ENCODE measurements around the gene ABHD11.

Gene ABHD11

DNA sequence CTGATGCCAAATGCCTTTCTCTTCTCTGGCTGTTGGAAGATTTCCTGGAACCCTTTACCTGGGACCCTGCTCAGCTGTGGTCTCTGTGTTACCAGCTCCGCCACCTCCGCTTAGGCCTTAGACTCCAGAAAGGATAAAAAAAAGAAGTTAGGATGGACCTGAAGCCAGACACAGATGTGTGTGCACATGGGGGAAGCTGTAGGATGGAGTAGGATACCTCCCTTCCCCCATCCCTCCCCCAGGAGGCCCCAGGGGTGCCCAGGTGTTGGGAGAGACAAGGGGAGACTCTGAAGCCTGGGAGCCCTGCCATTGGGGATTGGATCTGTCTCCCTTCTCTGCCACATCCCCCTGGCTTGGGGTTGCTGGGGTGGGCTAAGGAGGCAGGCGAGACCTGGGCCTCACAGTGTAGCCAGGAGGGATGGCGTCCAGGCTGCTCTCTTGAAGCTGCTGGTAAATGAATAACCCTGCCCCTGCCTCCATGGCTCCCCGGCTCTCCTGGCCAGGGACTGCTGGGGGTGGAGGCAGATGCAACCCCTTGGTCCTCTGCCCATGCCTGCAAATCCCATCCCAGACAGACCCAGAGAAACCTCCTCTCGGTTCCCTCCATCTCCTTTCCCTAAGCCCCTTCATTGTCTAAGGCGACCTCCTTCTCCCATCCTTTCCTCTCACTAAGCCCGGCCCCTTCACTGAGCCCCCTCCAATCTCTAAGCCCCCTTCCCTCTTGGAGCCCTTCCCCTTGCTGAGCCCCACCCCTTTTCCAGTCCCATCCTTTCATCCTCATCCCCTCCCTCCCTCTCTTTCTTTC is 23.5 kb upstream of the ABHD11 start:
- Histone ChIP-seq H3K4me2 (ENCODE audit: low read length) (no peak overlapping the region), H3K36me3 (ENCODE audit: control insufficient read depth, low read length) (no peaks in the 10 kb centered on the region), H4K20me1 (ENCODE audit: control insufficient read depth, insufficient read depth, low read depth, low read length) (no peaks in the 10 kb centered on the region), H3F3A (ENCODE audit: control insufficient read depth, insufficient read depth) (no peaks in the 10 kb centered on the region), H3K9me3 (ENCODE audit: control insufficient read depth, insufficient read depth, low read length) (no peaks in the 10 kb centered on the region), H3K27ac (ENCODE audit: low read depth, low read length) (no peak overlapping the region), H3K4me1 (ENCODE audit: control insufficient read depth, low read length) (no peaks in the 10 kb centered on the region), H3K27me3 (ENCODE audit: control insufficient read depth, low read length) (no peaks in the 10 kb centered on the region), H3K4me3 (ENCODE audit: low read length) (no peak overlapping the region), H3K79me2 (ENCODE audit: control insufficient read depth, low read length) (no peaks in the 10 kb centered on the region), H3K9me2 (replicated peaks; ENCODE audit: control insufficient read depth, low read length) (no peaks in the 10 kb centered on the region)
- TF ChIP-seq, protein P1, sequence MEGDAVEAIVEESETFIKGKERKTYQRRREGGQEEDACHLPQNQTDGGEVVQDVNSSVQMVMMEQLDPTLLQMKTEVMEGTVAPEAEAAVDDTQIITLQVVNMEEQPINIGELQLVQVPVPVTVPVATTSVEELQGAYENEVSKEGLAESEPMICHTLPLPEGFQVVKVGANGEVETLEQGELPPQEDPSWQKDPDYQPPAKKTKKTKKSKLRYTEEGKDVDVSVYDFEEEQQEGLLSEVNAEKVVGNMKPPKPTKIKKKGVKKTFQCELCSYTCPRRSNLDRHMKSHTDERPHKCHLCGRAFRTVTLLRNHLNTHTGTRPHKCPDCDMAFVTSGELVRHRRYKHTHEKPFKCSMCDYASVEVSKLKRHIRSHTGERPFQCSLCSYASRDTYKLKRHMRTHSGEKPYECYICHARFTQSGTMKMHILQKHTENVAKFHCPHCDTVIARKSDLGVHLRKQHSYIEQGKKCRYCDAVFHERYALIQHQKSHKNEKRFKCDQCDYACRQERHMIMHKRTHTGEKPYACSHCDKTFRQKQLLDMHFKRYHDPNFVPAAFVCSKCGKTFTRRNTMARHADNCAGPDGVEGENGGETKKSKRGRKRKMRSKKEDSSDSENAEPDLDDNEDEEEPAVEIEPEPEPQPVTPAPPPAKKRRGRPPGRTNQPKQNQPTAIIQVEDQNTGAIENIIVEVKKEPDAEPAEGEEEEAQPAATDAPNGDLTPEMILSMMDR (IDR thresholded peaks at IDR 0.05; ENCODE audit: low read depth, low read length, poor library complexity, severe bottlenecking) = no peak
- no peak for TF ChIP-seq EZH2phosphoT487 (IDR thresholded peaks at IDR 0.05; ENCODE audit: borderline replicate concordance, low read length)

DNA sequence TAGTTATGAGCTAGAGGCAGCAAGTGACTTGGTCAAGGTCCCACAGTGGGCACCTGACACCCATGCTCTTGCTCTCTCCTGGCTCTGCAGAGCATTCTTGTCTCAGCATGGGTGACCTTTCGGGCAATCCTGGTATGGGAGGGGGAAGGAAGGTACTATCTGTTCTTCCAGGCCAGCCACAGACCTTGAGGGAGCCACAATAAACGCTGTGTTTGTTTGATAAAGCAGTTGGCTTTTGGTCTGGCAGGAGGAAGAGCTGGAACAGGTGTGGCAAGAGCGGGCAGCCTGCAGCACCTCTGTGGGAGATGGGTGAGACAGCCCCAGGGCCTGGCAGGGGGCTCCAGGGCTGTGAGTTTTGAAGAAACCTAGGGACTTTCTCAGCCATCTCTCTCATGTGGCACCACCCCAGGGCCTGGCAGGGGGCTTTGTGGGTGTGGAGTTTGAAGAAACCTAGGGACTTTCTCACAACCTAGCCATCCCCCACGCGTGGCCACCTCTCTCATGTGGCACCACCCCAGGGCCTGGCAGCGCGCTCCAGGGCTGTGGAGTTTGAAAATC is 20.1 kb upstream of the ABHD11 start:
- Histone ChIP-seq H3F3A (ENCODE audit: control insufficient read depth, insufficient read depth) (no peaks in the 10 kb centered on the region), H3K27me3 (ENCODE audit: control insufficient read depth, low read length) (no peaks in the 10 kb centered on the region), H3K4me1 (ENCODE audit: control insufficient read depth, low read length) (no peaks in the 10 kb centered on the region), H3K4me2 (ENCODE audit: low read length) (no peak overlapping the region), H3K9me2 (replicated peaks; ENCODE audit: control insufficient read depth, low read length) (no peaks in the 10 kb centered on the region), H4K20me1 (ENCODE audit: control insufficient read depth, insufficient read depth, low read depth, low read length) (no peaks in the 10 kb centered on the region), H3K27ac (ENCODE audit: low read depth, low read length) (no peak overlapping the region), H3K4me3 (ENCODE audit: low read length) (no peak overlapping the region), H3K79me2 (ENCODE audit: control insufficient read depth, low read length) (no peaks in the 10 kb centered on the region), H3K9me3 (ENCODE audit: control insufficient read depth, insufficient read depth, low read length) (no peaks in the 10 kb centered on the region), H3K36me3 (ENCODE audit: control insufficient read depth, low read length) (no peaks in the 10 kb centered on the region)
- TF ChIP-seq EZH2phosphoT487 (IDR thresholded peaks at IDR 0.05; ENCODE audit: borderline replicate concordance, low read length) = no peak
- TF ChIP-seq, protein P1 (IDR thresholded peaks at IDR 0.05; ENCODE audit: low read depth, low read length, poor library complexity, severe bottlenecking) = no peak

DNA sequence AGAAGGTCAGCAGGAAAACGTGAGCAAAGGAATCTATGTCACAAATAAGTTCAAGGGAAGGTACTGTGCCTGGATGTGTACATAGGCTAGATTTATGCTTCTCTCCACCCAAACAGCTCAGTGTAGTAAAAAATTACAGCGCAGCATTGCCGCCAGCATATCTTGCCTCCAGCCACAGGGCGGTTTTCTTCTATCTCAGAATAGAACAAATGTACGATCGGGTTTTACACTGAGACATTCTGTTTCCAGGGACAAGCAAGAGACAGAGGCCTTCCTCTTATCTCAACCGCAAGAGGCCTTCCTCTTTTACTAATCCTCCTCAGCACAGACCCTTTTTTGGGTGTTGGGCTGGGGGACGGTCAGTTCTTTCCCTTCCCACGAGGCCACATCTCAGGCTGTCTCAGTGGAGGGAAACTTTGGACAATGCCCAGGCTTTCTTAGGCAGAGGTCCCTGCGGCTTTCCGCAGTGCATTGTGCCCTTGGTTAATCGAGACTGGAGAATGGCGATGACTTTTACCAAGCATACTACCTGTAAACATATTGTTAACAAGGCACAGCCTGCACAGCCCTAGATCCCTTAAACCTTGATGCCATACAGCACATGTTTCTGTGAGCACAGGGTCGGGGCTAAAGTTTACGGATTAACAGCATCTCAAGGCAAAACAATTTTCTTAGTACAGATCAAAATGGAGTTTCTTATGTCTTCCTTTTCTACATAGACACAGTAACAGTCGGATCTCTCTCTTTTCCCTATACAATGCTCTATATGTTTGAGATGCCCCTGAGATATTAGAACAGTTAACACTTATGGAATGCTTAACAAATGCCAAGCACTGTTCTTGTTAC is 11.6 kb upstream of the ABHD11 start:
- Histone ChIP-seq H3K36me3 (ENCODE audit: control insufficient read depth, low read length) (no peaks in the 10 kb centered on the region), H3K79me2 (ENCODE audit: control insufficient read depth, low read length) (no peaks in the 10 kb centered on the region), H3K27me3 (ENCODE audit: control insufficient read depth, low read length) (peaks cover 4% of the 10 kb centered on the region; the same call in 1 of the 2 replicates), H3K4me3 (ENCODE audit: low read length) (no peak overlapping the region), H3K4me2 (ENCODE audit: low read length) (no peak overlapping the region), H3F3A (ENCODE audit: control insufficient read depth, insufficient read depth) (no peaks in the 10 kb centered on the region), H4K20me1 (ENCODE audit: control insufficient read depth, insufficient read depth, low read depth, low read length) (0 out of 2 replicates have a peak, but pooled peaks cover 8% of the 10 kb centered on the region), H3K9me3 (ENCODE audit: control insufficient read depth, insufficient read depth, low read length) (no peaks in the 10 kb centered on the region), H3K9me2 (replicated peaks; ENCODE audit: control insufficient read depth, low read length) (no peaks in the 10 kb centered on the region), H3K4me1 (ENCODE audit: control insufficient read depth, low read length) (no peaks in the 10 kb centered on the region), H3K27ac (ENCODE audit: low read depth, low read length) (no peak overlapping the region)
- no peak for TF ChIP-seq EZH2phosphoT487 (IDR thresholded peaks at IDR 0.05; ENCODE audit: borderline replicate concordance, low read length)
- TF ChIP-seq, protein P1 (IDR thresholded peaks at IDR 0.05; ENCODE audit: low read depth, low read length, poor library complexity, severe bottlenecking) = no peak

Data from DOHH2 (cell line).